SK-N-SH (cell line): ENCODE data around the gene MAPK1. TPM values are rescaled to one million over a fixed set of nuclear protein-coding genes. Genes with fewer than 3 reads are reported as not detected.
"Not testable (repeated sequence)": the region's sequence is repeated elsewhere in the genome, so short reads cannot be mapped to it uniquely, and the experiment has no call there.

Source experiments
- CTCF ChIA-PET: fragments of 300-600, 350-600 bp; formaldehyde crosslinking; extraction: SDS; loops from one replicate; lab custom pipeline; 2021; lab: Yijun Ruan, JAX
- POLR2A ChIA-PET: fragments of 350-600 bp; sonication (Branson Sonifier 250); formaldehyde crosslinking; extraction: SDS; loops from one replicate; lab custom pipeline; 2020; ENCODE audit warnings: antibody characterized with exemption, inconsistent platforms; lab: Yijun Ruan, JAX
- DNase-seq: peaks from one replicate; pipeline ENCODE4 v3.0.0; 2012
- H2AFZ ChIP-seq: fragments of 200-600 bp; sonication (generic); 2 replicates; pipeline ENCODE4 v1.8.1; 2016; ENCODE audit warnings: antibody characterized with exemption, mild to moderate bottlenecking, low read depth
- H3F3A ChIP-seq: fragments of 200-600 bp; sonication (generic); replicated peaks from 2 replicates; pipeline ENCODE3; 2016; ENCODE audit warnings: antibody characterized with exemption, mild to moderate bottlenecking; ENCODE audit not compliant: insufficient read depth
- H3K27ac ChIP-seq, 2 experiments: fragments of 200-500 bp in 1 of 2; fragments of 200-600 bp in 1 of 2; sonication (Bioruptor generic) in 1 of 2; sonication (generic), shearing (Covaris generic) in 1 of 2; 2 replicates each; pipeline versions ENCODE4 v1.5.1 to v1.6.1; 2014 to 2016; ENCODE audit warnings: low read depth in 2 of 2, inconsistent platforms in 1 of 2, low read length in 1 of 2, mild to moderate bottlenecking in 1 of 2, mixed read lengths in 1 of 2
- H3K27me3 ChIP-seq: fragments of 200-600 bp; sonication (generic), shearing (Covaris generic); 2 replicates; pipeline ENCODE4 v1.6.1; 2016; ENCODE audit warnings: mixed run types; ENCODE audit not compliant: insufficient read depth
- H3K36me3 ChIP-seq, 2 experiments: fragments of 200-500 bp in 1 of 2; fragments of 200-600 bp in 1 of 2; sonication (Bioruptor generic) in 1 of 2; sonication (generic) in 1 of 2; replicated peaks in 1 of 2; 2 replicates each; pipeline versions ENCODE3 to v1.5.1; 2014 to 2016; ENCODE audit warnings: low read length in 1 of 2, mild to moderate bottlenecking in 1 of 2; ENCODE audit not compliant: insufficient read depth in 2 of 2, control insufficient read depth in 1 of 2
- H3K4me1 ChIP-seq, 2 experiments: fragments of 200-500 bp in 1 of 2; fragments of 200-600 bp in 1 of 2; sonication (Bioruptor generic) in 1 of 2; sonication (generic), shearing (Covaris generic) in 1 of 2; 2 replicates each; pipeline versions ENCODE4 v1.5.1 to v1.6.1; 2014 to 2016; ENCODE audit warnings: low read depth in 1 of 2, low read length in 1 of 2, mixed run types in 1 of 2; ENCODE audit not compliant: insufficient read depth in 2 of 2, control insufficient read depth in 1 of 2
- H3K4me2 ChIP-seq: fragments of 200-600 bp; sonication (generic), shearing (Covaris generic); 2 replicates; pipeline ENCODE4 v1.6.1; 2017; ENCODE audit warnings: mixed run types
- H3K4me3 ChIP-seq, 2 experiments: fragments of 200-500 bp in 1 of 2; fragments of 200-600 bp in 1 of 2; sonication (Bioruptor generic) in 1 of 2; sonication (generic), shearing (Covaris generic) in 1 of 2; 2 replicates each; pipeline versions ENCODE4 v1.5.1 to v1.8.1; 2014 to 2016; ENCODE audit warnings: low read depth in 2 of 2, inconsistent platforms in 1 of 2, low read length in 1 of 2, mild to moderate bottlenecking in 1 of 2, mixed read lengths in 1 of 2, moderate library complexity in 1 of 2
- H3K79me2 ChIP-seq: fragments of 200-600 bp; sonication (generic); 2 replicates; pipeline ENCODE4 v1.8.1; 2017; ENCODE audit warnings: mild to moderate bottlenecking; ENCODE audit not compliant: insufficient read depth
- H3K9ac ChIP-seq: fragments of 200-600 bp; sonication (generic); 2 replicates; pipeline ENCODE4 v1.6.1; 2017; ENCODE audit warnings: mixed run types
- H3K9me2 ChIP-seq: fragments of 200-600 bp; sonication (generic); 2 replicates; pipeline ENCODE4 v1.6.1; 2017; ENCODE audit warnings: mixed run types
- H3K9me3 ChIP-seq: fragments of 200-600 bp; sonication (generic); 2 replicates; pipeline ENCODE4 v1.6.1; 2017; ENCODE audit warnings: mixed run types, mild to moderate bottlenecking, moderate library complexity
- H4K20me1 ChIP-seq: fragments of 200-600 bp; sonication (generic); 2 replicates; pipeline ENCODE4 v1.6.1; 2017; ENCODE audit warnings: mild to moderate bottlenecking, mixed run types; ENCODE audit not compliant: insufficient read depth
- CHD2 ChIP-seq: fragments of 150-350 bp; IDR thresholded peaks from 2 replicates; pipeline ENCODE4 v1.6.1; 2018; ENCODE audit warnings: low read length; ENCODE audit not compliant: partially characterized antibody
- EP300 ChIP-seq, 2 experiments: IDR thresholded peaks; 2 replicates each; pipeline versions ENCODE4 v1.4.0 to v1.6.1; 2012; ENCODE audit warnings: borderline replicate concordance in 1 of 2, low read depth in 1 of 2, low read length in 1 of 2
- EZH2phosphoT487 ChIP-seq: fragments of 200-600 bp; sonication (generic); IDR thresholded peaks from 2 replicates; pipeline ENCODE4 v1.6.1; 2017; ENCODE audit warnings: low read depth, mixed run types, mild to moderate bottlenecking, antibody characterized with exemption, moderate library complexity, borderline replicate concordance
- FOXJ3 ChIP-seq: sonication (generic); formaldehyde crosslinking; IDR thresholded peaks from 2 replicates; pipeline ENCODE4 v1.5.1; 2020; ENCODE audit warnings: mild to moderate bottlenecking, missing genetic modification reagents
- FOXM1 ChIP-seq: IDR thresholded peaks from 2 replicates; pipeline ENCODE4 v1.4.0; 2012; ENCODE audit warnings: low read depth, mild to moderate bottlenecking
- GABPA ChIP-seq: IDR thresholded peaks from 2 replicates; pipeline ENCODE4 v1.4.0; 2012; ENCODE audit warnings: low read depth, mild to moderate bottlenecking
- MEF2A ChIP-seq: IDR thresholded peaks from 2 replicates; pipeline ENCODE4 v1.4.0; 2012; ENCODE audit warnings: low read depth, borderline replicate concordance
- MXI1 ChIP-seq: IDR thresholded peaks from 2 replicates; pipeline ENCODE4 v1.6.1; 2012; ENCODE audit warnings: mild to moderate bottlenecking, low read depth, low read length, improper control_type of control experiment
- NFIC ChIP-seq: IDR thresholded peaks from 2 replicates; pipeline ENCODE4 v1.4.0; 2012; ENCODE audit warnings: borderline replicate concordance
- NRF1 ChIP-seq: IDR thresholded peaks from 2 replicates; pipeline ENCODE4 v1.6.1; 2012; ENCODE audit warnings: low read depth, mild to moderate bottlenecking, low read length
- RAD21 ChIP-seq: IDR thresholded peaks from 2 replicates; pipeline ENCODE4 v1.6.1; 2012; ENCODE audit warnings: mild to moderate bottlenecking, low read length
- RCOR1 ChIP-seq: fragments of 150-350 bp; IDR thresholded peaks from 2 replicates; pipeline ENCODE4 v1.6.1; 2017; ENCODE audit warnings: antibody characterized with exemption, low read length
- RFX5 ChIP-seq: IDR thresholded peaks from 2 replicates; pipeline ENCODE4 v1.6.1; 2012; ENCODE audit warnings: mild to moderate bottlenecking, improper control_type of control experiment, low read length
- RXRA ChIP-seq: IDR thresholded peaks from 2 replicates; pipeline ENCODE4 v1.4.0; 2012; ENCODE audit warnings: low read depth, mild to moderate bottlenecking, borderline replicate concordance
- SIN3A ChIP-seq: IDR thresholded peaks from 2 replicates; pipeline ENCODE4 v1.6.1; 2012; ENCODE audit warnings: low read depth, mild to moderate bottlenecking, low read length, moderate library complexity, borderline replicate concordance
- TAF1 ChIP-seq: IDR thresholded peaks from 2 replicates; pipeline ENCODE4 v1.6.1; 2012; ENCODE audit warnings: low read depth, mild to moderate bottlenecking, low read length, moderate library complexity, borderline replicate concordance
- TEAD4 ChIP-seq: IDR thresholded peaks from 2 replicates; pipeline ENCODE4 v1.4.0; 2012; ENCODE audit warnings: mild to moderate bottlenecking, borderline replicate concordance; ENCODE audit not compliant: insufficient read depth
- ZBTB33 ChIP-seq: IDR thresholded peaks from 2 replicates; pipeline ENCODE4 v1.4.0; 2012; ENCODE audit warnings: low read depth, borderline replicate concordance
- WGBS: methylation state at CpG from one replicate; pipeline ENCODE4 v1.1.6; 2017; ENCODE audit warnings: low lambda C conversion rate; 5-methylcytosine and 5-hydroxymethylcytosine counted together
- polyA plus RNA-seq, 3 experiments: library from polyadenylated mRNA; depleted of rRNA; stranded (reverse); fragments of >200 nt; gene quantifications; 2 replicates each; pipeline ENCODE4 v1.2.3, GENCODE V29; 2012
- TF ChIP-seq, protein P1 (sequence below): IDR thresholded peaks from 2 replicates; pipeline ENCODE4 v1.6.1; 2012; ENCODE audit warnings: mild to moderate bottlenecking, low read depth, low read length, moderate library complexity

MAPK1 gene
- polyA plus RNA-seq, 1 of the 3 experiments (the other 2 are of a cell fraction): 25.6 TPM

DNA sequence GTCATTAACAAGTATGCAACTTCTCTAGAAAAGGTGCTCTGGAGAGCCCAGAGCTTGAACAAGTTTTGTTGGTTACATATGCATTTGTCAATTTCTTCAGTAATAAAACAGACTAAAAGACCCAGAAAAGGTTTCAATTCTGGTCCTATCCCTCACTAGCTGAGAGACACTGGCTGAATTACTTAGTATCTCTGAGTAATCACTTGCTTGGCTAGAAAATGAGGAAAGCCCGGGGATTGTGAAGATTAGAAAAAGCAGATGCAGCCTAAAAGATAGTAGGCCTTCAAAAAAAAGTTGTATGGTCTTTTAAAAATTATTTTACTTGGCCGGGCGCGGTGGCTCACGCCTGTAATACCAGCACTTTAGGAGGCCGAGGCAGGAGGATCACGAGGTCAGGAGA lies 41.2 kb downstream of the MAPK1 start:
- H3K9me3 ChIP-seq: no peaks in the 10 kb centered on the region
- H3F3A ChIP-seq: peaks cover 29% of the 10 kb centered on the region
- H3K27ac ChIP-seq: no peak overlapping the region
- 98% methylated on average over 7 of the region's 7 CpGs for WGBS
- ChIA-PET CTCF (interaction anchor here (1.1 to 1.6 kb wide), 4 partner anchors 13 to 126 kb away, joined by 3 to 7 read pairs (median 5); partner anchors contain the start of gene PPM1F), POLR2A (no interaction called here)
- DNase-seq: no peak
- no peaks in the 10 kb centered on the region for H3K27me3 ChIP-seq
- TF ChIP-seq EZH2phosphoT487: no peak
- no peak for TF ChIP-seq FOXJ3 (CRISPR knock-in tag)
- no peak for TF ChIP-seq EP300 (IDR thresholded peaks at IDR 0.05; ENCODE audit: borderline replicate concordance in 1 of 2, low read depth in 1 of 2, low read length in 1 of 2)
- no peak for TF ChIP-seq NRF1
- no peak for TF ChIP-seq RCOR1
- TF ChIP-seq, protein P1, sequence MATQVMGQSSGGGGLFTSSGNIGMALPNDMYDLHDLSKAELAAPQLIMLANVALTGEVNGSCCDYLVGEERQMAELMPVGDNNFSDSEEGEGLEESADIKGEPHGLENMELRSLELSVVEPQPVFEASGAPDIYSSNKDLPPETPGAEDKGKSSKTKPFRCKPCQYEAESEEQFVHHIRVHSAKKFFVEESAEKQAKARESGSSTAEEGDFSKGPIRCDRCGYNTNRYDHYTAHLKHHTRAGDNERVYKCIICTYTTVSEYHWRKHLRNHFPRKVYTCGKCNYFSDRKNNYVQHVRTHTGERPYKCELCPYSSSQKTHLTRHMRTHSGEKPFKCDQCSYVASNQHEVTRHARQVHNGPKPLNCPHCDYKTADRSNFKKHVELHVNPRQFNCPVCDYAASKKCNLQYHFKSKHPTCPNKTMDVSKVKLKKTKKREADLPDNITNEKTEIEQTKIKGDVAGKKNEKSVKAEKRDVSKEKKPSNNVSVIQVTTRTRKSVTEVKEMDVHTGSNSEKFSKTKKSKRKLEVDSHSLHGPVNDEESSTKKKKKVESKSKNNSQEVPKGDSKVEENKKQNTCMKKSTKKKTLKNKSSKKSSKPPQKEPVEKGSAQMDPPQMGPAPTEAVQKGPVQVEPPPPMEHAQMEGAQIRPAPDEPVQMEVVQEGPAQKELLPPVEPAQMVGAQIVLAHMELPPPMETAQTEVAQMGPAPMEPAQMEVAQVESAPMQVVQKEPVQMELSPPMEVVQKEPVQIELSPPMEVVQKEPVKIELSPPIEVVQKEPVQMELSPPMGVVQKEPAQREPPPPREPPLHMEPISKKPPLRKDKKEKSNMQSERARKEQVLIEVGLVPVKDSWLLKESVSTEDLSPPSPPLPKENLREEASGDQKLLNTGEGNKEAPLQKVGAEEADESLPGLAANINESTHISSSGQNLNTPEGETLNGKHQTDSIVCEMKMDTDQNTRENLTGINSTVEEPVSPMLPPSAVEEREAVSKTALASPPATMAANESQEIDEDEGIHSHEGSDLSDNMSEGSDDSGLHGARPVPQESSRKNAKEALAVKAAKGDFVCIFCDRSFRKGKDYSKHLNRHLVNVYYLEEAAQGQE: no peak
- TF ChIP-seq RAD21: no peak
- TF ChIP-seq TEAD4: no peak
- no peak for TF ChIP-seq NFIC
- TF ChIP-seq ZBTB33: no peak
- no peak for TF ChIP-seq SIN3A
- no peak for TF ChIP-seq CHD2
- no peak for TF ChIP-seq MEF2A
- TF ChIP-seq RXRA: no peak
- TF ChIP-seq TAF1: no peak
- TF ChIP-seq RFX5: no peak
- TF ChIP-seq FOXM1: no peak
- TF ChIP-seq GABPA: no peak
- no peak for TF ChIP-seq MXI1
- H3K4me1 ChIP-seq: peaks cover 5 to 18% of the 10 kb centered on the region in 2 experiments; a peak in 1 of 4 replicates
- H3K4me3 ChIP-seq: no peak overlapping the region
- H3K9ac ChIP-seq: no peak overlapping the region
- H4K20me1 ChIP-seq: peaks cover 99% of the 10 kb centered on the region
- H3K9me2 ChIP-seq: no peaks in the 10 kb centered on the region
- H3K4me2 ChIP-seq: no peak overlapping the region
- H3K36me3 ChIP-seq: peaks cover 0 to 4% of the 10 kb centered on the region in 2 experiments
- peaks cover 98% of the 10 kb centered on the region for H3K79me2 ChIP-seq
- H2AFZ ChIP-seq: no peak overlapping the region

GRCh38 chr22:21824962-21825361 lies 42.5 kb downstream of the MAPK1 start:
- POLR2A ChIA-PET: not testable (repeated sequence)
- peaks cover 29% of the 10 kb centered on the region for H3F3A ChIP-seq

More at GRCh38 chr22:21824962-21825361, 42.5 kb downstream of the MAPK1 start:
- H3K4me2 ChIP-seq: peak overlapping the region; percentile 4; the same call in 1 of the 2 replicates
- H4K20me1 ChIP-seq: peaks cover 93% of the 10 kb centered on the region
- H3K9me3 ChIP-seq, H3K4me3 ChIP-seq, H3K27me3 ChIP-seq, H3K36me3 ChIP-seq, DNase-seq, H3K9me2 ChIP-seq, H2AFZ ChIP-seq, H3K9ac ChIP-seq: not testable (repeated sequence)
- H3K4me1 ChIP-seq: peaks cover 5 to 17% of the 10 kb centered on the region in 2 experiments; a peak in 1 of 4 replicates
- peak overlapping the region in 1 of 2 experiments; percentile 78; a peak in 2 of 4 replicates for H3K27ac ChIP-seq
- peaks cover 98% of the 10 kb centered on the region for H3K79me2 ChIP-seq
- WGBS: 95% methylated on average over 7 of the region's 7 CpGs
- CTCF ChIA-PET: interaction anchor here (1.1 to 1.6 kb wide), 4 partner anchors 14 to 127 kb away, joined by 3 to 7 read pairs (median 4); partner anchors contain the start of gene PPM1F
